GM21447 (cell line): ENCODE measurements around the gene PPP2R2D.

Experiments
- ATAC-seq: cut with Tn5 transposase; IDR thresholded peaks from one replicate; pipeline ENCODE4 v1.9.1; 2021; ENCODE audit not compliant: unreplicated experiment

Gene PPP2R2D

GRCh38 chr10:131900350-131901152 lies at the start of gene PPP2R2D:
Gene PPP2R2D (plus strand): TSS chr10:131901008. CDS start chr10:131901149, 141 bp downstream.
- ATAC-seq, result peak; percentile 81

GRCh38 chr10:131851346-131851745 lies 49.5 kb upstream of the PPP2R2D start:
- no peak for ATAC-seq

GRCh38 chr10:131852176-131852822 lies 48.5 kb upstream of the PPP2R2D start:
- no peak for ATAC-seq

- no peak for ATAC-seq
Observed at GRCh38 chr10:131852823-131853609, 47.8 kb upstream of the PPP2R2D start.

- ATAC-seq, result no peak
Observed at GRCh38 chr10:131853610-131853964, 47.2 kb upstream of the PPP2R2D start.

- no peak for ATAC-seq
Observed at GRCh38 chr10:131854579-131855335, 46.1 kb upstream of the PPP2R2D start.

GRCh38 chr10:131855461-131856401 lies 45.1 kb upstream of the PPP2R2D start:
- ATAC-seq, result no peak

GRCh38 chr10:131856441-131857094 lies 44.2 kb upstream of the PPP2R2D start:
- ATAC-seq, result no peak

- no peak for ATAC-seq
Observed at GRCh38 chr10:131857156-131858117, 43.4 kb upstream of the PPP2R2D start.

- ATAC-seq, result no peak
Observed at GRCh38 chr10:131858118-131858515, 42.7 kb upstream of the PPP2R2D start.

GRCh38 chr10:131858583-131859340 lies 42.0 kb upstream of the PPP2R2D start:
- ATAC-seq, result no peak

- no peak for ATAC-seq
Observed at GRCh38 chr10:131859341-131860020, 41.3 kb upstream of the PPP2R2D start.

GRCh38 chr10:131860311-131860710 lies 40.5 kb upstream of the PPP2R2D start:
- ATAC-seq, result no peak

GRCh38 chr10:131860806-131861440 lies 39.9 kb upstream of the PPP2R2D start:
- no peak for ATAC-seq

- no peak for ATAC-seq
Observed at GRCh38 chr10:131862548-131862947, 38.3 kb upstream of the PPP2R2D start.

GRCh38 chr10:131865223-131865917 lies 35.4 kb upstream of the PPP2R2D start:
- ATAC-seq, result no peak
